LoVo (cell line): ENCODE results near the gene CNIH3.

ENCODE experiments used
- DNase-seq: peaks from one replicate; pipeline ENCODE4 v3.0.0-alpha.2; 2016; ENCODE audit warnings: low spot score

CNIH3 gene

DNA sequence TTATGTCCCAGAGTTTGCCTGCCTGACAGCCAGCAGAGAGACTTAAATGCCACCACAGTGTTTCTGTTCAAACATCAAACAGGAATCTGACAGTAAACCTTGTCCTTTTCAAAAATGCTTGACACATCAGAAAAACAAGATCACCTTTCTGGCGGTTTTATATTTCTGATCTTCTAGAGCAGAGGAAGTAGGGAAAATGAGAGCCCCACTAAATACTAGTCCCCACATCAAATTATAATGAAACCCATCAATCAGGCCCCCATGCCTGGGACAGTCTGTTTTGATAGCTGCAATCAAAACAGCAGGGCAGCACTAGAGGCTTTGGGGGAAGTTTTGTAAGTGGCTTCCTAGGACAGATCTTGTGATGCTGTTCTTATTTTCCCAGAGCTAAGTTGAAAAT lies 129.3 kb downstream of the CNIH3 start:
- DNase-seq = no peak

GRCh38 chr1:224745924-224746323 lies 129.8 kb downstream of the CNIH3 start:
- DNase-seq = no peak

- DNase-seq = no peak
Observed at GRCh38 chr1:224747578-224747977, 131.5 kb downstream of the CNIH3 start.

- DNase-seq = no peak
Observed at GRCh38 chr1:224749916-224750315, 133.8 kb downstream of the CNIH3 start.

DNA sequence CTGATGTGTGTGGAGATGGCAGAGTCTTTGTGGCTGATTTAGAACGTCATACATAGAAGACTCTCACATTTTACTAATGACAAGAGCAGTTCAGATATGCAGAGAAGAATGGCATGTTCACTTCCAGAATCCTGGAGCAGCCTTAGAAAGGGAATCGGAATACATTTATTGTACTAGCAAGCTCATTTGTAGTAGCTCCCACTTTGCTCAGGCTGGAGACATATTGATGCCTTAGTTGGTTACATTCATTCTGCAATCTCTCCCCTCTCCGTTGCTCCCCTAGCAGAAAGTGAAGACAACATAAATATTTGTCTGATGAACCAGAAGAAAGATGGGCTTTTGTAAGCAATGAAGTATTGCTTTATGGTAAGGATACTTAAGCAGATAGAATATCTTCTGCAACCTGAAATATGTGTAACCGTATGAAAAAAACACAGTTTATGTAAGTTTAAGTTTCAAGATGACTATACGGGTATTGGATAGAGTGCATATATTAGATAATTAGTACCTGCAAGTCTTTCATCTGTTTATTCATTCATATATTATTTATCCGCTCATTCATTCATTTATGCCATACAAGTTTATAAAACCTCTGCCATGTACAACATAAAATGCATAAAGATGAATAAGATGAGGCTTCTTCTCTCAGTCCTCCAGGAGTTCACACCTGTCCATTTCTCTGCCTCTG lies 135.7 kb downstream of the CNIH3 start:
- DNase-seq = no peak

DNA sequence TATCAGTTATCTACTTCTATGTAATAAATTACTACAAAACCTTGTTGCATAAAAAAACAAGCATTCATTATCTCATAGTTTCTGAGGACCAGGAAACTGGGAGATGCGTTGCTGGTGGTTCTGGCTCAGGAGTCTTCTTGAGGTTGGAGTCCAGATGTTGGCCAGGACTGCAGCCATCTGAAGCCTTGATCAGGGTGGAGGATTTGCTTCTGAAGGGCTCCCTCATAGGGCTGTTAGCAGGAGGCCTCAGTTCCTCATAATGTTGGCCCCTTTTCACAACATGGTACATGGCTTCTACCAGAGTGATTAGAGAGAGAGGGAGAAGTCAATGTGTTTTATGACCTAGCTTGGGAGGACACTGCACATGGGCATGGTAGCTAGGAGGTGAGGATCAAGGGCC lies 137.4 kb downstream of the CNIH3 start:
- DNase-seq = no peak

DNA sequence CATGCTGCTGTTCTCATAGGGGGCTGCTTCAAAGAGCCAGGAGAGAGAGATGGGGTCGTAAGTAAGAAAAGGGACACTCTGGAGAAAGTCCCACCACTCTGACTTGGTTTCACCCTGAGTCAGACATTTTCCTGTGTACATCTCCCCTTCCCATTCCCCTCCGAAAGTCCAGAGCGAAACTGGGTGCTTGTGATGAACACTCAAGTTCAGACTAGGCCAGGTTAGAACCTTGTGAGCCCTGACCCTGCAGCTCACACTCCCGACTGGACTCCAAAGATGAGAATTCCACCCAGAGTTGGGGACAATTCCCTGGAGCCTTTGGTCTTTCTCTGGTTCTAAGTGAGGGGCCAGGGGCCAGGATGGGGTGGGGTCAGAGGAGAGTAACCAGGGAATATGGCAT lies 139.5 kb downstream of the CNIH3 start:
- no peak for DNase-seq

GRCh38 chr1:224757508-224757907 lies 141.4 kb downstream of the CNIH3 start:
- no peak for DNase-seq

- DNase-seq = no peak
Observed at GRCh38 chr1:224759135-224759534, 143.0 kb downstream of the CNIH3 start.

GRCh38 chr1:224759681-224760091 lies 143.6 kb downstream of the CNIH3 start:
- DNase-seq = no peak

DNA sequence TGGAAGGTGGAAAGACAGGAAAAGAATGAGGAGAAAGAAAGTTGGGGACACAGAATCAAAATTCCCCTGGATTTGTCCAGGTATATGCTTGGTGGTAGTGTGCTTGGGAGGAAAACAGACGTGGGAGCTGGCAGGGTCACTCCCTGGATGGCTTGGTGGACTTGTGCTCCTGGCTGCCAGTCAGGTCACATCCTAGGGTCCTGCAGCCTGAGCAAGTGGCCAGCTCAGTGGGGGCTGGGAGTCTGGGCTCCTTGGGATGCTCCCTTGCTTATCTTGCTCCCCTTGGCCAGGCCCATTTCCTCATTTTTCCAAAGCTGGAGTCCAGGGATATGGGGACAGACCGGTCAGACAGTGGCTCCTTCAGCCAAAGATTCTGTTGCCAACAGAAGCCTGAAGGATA lies 144.0 kb downstream of the CNIH3 start:
- DNase-seq = no peak

DNA sequence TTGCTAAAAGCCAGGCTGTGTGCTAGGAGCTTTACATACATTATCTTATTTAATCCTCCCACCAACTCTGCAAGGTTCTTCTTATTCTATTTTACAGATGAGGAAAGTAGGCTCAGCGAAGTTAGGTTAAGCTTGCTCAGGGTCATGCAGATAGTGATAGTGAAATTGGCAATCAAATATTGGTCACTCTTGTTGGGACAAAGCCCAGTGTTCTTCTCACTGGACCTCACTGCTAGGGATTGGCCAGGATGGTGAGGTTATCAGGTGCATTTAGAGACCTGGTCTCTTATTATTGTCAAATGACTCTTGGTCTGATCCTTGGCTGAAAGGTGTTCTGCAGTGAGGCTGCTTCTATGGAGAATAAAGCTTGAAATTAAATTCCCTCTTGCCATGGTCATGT lies 145.1 kb downstream of the CNIH3 start:
- DNase-seq = no peak

DNA sequence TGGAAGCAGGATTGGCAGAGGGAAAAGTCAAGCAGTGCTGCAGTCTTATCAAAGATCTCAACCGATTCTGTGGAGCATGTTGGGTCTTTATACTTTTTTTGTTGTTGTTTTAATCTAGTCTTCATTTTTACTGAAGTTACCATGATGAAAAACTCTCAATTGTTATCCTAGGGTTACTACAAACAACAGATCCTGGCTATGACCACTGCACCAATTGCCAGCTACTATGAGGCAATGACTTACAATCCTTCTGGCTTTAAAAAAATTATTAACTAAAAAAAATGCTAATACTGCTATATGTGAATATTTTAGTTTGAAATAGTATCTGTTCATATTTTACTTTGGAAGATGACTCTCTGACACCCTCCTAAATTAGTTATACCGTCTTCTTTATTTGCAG lies 145.9 kb downstream of the CNIH3 start:
- no peak for DNase-seq

- no peak for DNase-seq
Observed at GRCh38 chr1:224762701-224763100, 146.6 kb downstream of the CNIH3 start.

DNA sequence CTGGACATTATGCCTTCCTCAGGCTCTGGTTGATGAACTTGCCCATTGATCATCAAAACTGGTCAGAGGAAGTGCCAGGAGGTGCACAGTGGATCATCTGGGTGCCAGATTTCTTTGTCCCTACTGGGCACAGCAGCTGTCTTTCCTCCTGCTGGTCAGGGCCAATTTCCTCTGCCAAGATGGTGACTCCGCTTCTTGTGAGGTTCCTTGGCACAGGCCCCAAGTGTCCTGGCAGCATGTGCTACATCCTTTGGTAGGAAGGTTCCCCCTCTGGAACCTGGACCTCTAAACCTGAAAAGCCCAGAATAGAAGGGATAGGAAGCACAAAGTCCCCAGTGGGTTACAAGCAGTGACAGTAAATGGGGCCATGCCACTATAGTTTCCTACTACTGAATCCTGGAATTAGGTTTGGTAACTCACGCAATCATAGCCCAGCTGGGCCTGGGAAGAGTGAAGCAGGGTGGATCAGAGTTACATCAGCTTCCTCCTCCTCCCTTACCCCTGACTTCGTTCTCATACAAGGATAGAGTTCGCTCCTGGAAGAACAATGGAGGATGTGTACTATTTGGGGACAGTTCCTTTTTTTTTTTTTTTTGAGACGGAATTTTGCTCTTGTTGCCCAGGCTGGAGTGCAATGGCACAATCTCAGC lies 147.1 kb downstream of the CNIH3 start:
- no peak for DNase-seq

GRCh38 chr1:224766266-224766665 lies 150.1 kb downstream of the CNIH3 start:
- DNase-seq = no peak

DNA sequence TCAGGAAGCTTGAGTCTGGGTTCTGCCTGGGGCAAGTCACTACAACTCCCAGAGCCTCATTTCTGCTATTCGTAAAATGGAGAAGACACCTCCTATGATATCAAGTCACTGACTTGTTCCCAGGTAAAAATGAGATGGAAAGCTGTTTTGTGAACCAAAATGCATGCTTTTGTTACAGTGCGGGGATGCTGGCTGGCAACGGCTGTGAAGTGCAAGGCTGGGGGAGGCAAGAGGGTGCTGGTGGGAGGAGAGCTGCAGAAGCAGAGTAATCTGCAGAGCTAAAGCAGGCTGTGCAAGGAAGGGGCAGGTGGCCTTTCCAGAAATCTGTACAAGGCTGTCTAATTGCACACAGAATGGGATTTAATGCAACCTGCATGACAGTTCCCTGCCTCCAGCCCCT lies 150.9 kb downstream of the CNIH3 start:
- DNase-seq = no peak

GRCh38 chr1:224767676-224768075 lies 151.6 kb downstream of the CNIH3 start:
- DNase-seq = no peak

- no peak for DNase-seq
Observed at GRCh38 chr1:224768971-224769370, 152.9 kb downstream of the CNIH3 start.

- DNase-seq = no peak
Observed at GRCh38 chr1:224769452-224770335, 153.6 kb downstream of the CNIH3 start.

DNA sequence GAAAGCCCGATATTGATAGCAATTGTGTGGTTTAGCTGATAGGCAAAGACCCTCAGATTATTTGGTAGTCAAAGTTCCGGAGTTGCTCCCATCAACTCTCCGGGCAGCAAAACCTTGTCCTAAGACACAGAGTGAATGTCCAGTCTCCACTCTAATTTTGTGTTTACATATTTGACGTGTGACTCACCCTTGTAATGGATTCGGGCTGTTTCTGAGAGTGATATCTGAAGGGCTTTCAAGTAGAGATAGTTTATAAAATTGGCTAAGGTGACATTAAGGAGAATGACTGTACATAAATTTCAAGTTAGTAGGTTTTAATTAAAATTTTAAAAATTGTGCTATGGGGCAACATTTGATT lies 154.2 kb downstream of the CNIH3 start:
- DNase-seq = no peak

DNA sequence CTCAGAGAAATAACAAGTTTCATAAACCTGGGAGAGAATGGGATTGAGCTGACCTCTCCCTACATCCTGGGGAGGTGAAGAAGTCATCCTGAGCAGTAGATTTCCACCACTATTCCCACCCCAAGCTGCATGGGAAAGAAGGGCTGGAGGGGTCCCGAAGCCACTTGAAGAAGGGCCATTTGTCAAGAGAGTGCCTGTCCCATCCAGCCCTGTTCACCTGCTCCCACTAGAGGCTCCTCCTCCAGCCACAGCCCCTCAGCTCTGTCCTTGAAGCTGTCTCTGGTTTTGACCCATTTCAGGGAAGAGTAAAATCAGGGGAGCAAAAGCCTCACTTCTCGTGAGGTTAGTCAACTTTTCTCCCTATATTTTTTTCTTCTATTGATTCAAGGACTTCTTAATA lies 157.5 kb downstream of the CNIH3 start:
- no peak for DNase-seq

DNA sequence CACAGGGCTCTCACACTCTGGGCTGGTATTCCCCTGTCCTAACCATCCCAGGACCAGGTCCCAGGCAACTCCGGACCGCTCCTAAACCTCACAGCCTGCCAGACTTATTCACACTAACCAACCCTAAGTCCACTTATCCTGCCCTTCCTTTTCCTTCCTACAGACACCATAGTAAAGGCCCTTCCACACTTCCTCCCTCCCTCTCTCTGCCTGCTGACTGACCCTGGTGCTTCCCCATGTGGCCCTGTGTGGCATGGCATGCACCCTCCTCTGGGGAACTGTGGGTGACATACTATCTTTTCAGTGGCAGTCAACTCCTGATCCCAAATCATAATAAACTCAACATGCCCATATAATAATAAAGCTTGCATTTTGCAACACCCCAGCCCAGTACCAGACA lies 158.3 kb downstream of the CNIH3 start:
- DNase-seq = no peak
